Testis (tissue), 3 donors: ENCODE results near the gene COPS2. TPM values are rescaled to one million over a fixed set of nuclear protein-coding genes. Genes with fewer than 3 reads are reported as not detected.

Experiments used
- DNase-seq: peaks from one replicate; pipeline ENCODE4 v3.0.0-alpha.2; 2019
- H3K27ac ChIP-seq, 2 donors: fragments of 200-600 bp; sonication (generic); one replicate each; pipeline ENCODE4 v1.5.1; 2019
- H3K27me3 ChIP-seq: fragments of 200-600 bp; sonication (generic); one replicate; pipeline ENCODE4 v1.5.1; 2019
- H3K36me3 ChIP-seq: fragments of 200-600 bp; sonication (generic); one replicate; pipeline ENCODE4 v1.5.1; 2017; ENCODE audit warnings: low read depth; ENCODE audit errors: missing control alignments
- H3K4me1 ChIP-seq: fragments of 200-600 bp; sonication (generic); one replicate; pipeline ENCODE4 v1.5.1; 2019
- H3K4me3 ChIP-seq, 2 donors: fragments of 200-600 bp; sonication (generic); one replicate each; pipeline ENCODE4 v1.5.1; 2017 to 2019
- H3K9me3 ChIP-seq: fragments of 200-600 bp; sonication (generic); one replicate; pipeline ENCODE4 v1.5.1; 2017
- POLR2A ChIP-seq: fragments of 450-650 bp; IDR thresholded peaks from one replicate; pipeline ENCODE4 v1.6.1; 2017; ENCODE audit warnings: antibody characterized with exemption, mild to moderate bottlenecking, moderate library complexity
- WGBS, 2 donors: methylation state at CpG; one replicate each; pipeline ENCODE4 v1.1.5; 2018; 5-methylcytosine and 5-hydroxymethylcytosine counted together
- intact Hi-C: fragments of 100-400 bp; cut with DNase I; formaldehyde crosslinking; loops from one replicate; pipeline ENCODE4 v1.15.1; 2023; ENCODE audit warnings: low total_unique reads
- polyA plus RNA-seq: library from polyadenylated mRNA; stranded (reverse); fragments of 350-450 nt; fragmentation: Illumina TruSeq; extraction: RNeasy Lipid Tissue Mini Kit (QIAGEN cat#74804); gene quantifications from one replicate; pipeline ENCODE4 v1.2.3, GENCODE V29; 2014; ENCODE audit warnings: low read depth, low replicate concordance; ENCODE audit not compliant: insufficient read depth
- total RNA-seq, 2 donors: library from RNA; depleted of rRNA; stranded (reverse); fragments of >200 nt; gene quantifications; one replicate each; pipeline ENCODE4 v1.2.3, GENCODE V29; 2016
- TF ChIP-seq, protein P1 (sequence below), 3 experiments: fragments of 450-650 bp in 2 of 3; fragments of 200-600 bp in 1 of 3; sonication (generic) in 1 of 3; IDR thresholded peaks; one replicate each; pipeline ENCODE4 v1.5.1; 2016 to 2019; ENCODE audit warnings: antibody characterized with exemption in 3 of 3, mild to moderate bottlenecking in 2 of 3, moderate library complexity in 1 of 3

The COPS2 gene
- total and polyA plus RNA-seq, 3 donors from 2014 or later: 55.4 to 65.0 (median 62.4) TPM

DNA sequence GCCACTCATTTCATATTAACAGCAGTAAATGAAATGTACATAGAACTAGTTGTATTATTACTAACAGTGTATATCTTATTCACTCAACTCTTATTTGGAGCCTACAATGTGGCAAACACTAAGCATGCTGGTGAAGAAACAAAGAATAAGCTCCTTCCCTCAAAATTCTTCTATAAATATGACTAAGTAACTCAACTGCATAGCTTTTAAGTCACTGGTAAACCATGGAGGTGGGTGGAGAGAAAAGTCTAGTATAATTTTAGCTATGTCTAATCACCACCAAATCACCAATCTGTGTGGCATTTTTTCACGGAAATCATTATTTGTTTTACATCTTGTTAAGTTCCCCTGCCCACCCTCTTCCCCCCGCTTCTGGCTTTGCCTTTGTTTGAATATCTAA lies 17.5 kb downstream of the COPS2 start:
- WGBS, 2 donors: 84 to 94% methylated on average over 2 of the region's 2 CpGs
- no peaks in the 10 kb centered on the region for H3K9me3 ChIP-seq
- H3K36me3 ChIP-seq: no peaks in the 10 kb centered on the region
- no peak for DNase-seq
- H3K4me3 ChIP-seq: no peak overlapping the region
- no peak for TF ChIP-seq POLR2A
- TF ChIP-seq, protein P1, sequence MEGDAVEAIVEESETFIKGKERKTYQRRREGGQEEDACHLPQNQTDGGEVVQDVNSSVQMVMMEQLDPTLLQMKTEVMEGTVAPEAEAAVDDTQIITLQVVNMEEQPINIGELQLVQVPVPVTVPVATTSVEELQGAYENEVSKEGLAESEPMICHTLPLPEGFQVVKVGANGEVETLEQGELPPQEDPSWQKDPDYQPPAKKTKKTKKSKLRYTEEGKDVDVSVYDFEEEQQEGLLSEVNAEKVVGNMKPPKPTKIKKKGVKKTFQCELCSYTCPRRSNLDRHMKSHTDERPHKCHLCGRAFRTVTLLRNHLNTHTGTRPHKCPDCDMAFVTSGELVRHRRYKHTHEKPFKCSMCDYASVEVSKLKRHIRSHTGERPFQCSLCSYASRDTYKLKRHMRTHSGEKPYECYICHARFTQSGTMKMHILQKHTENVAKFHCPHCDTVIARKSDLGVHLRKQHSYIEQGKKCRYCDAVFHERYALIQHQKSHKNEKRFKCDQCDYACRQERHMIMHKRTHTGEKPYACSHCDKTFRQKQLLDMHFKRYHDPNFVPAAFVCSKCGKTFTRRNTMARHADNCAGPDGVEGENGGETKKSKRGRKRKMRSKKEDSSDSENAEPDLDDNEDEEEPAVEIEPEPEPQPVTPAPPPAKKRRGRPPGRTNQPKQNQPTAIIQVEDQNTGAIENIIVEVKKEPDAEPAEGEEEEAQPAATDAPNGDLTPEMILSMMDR (IDR thresholded peaks at IDR 0.05): no peak
- intact Hi-C loops: no loop called here
- H3K27me3 ChIP-seq: no peaks in the 10 kb centered on the region
- H3K27ac ChIP-seq: no peak overlapping the region
- H3K4me1 ChIP-seq: no peaks in the 10 kb centered on the region

DNA sequence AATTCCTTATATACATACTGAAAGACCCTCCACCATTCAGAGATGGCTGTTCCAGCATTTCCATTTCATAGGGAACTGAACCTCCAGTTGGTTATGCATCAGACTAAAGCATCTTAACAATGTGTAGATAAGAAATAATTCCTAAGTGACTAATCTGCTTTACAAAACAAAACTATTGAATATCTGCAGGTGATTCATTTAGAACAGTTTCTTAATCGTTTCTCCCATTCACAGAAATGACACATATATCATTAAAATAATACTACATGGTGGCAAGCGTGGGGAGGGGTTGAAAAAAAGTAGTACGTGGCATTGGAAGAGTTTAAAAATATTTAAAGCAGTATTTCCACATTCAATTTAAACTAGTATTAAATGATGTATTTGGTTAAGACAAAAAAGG lies 19.5 kb downstream of the COPS2 start:
- H3K36me3 ChIP-seq: no peaks in the 10 kb centered on the region
- no peaks in the 10 kb centered on the region for H3K4me1 ChIP-seq
- H3K4me3 ChIP-seq: no peak overlapping the region
- TF ChIP-seq POLR2A: no peak
- TF ChIP-seq, protein P1 (IDR thresholded peaks at IDR 0.05): no peak
- no peaks in the 10 kb centered on the region for H3K27me3 ChIP-seq
- intact Hi-C loops: no loop called here
- no peaks in the 10 kb centered on the region for H3K9me3 ChIP-seq
- 84 to 86% methylated on average over 3 of the region's 3 CpGs for WGBS, 2 donors
- DNase-seq: no peak
- no peak overlapping the region for H3K27ac ChIP-seq

DNA sequence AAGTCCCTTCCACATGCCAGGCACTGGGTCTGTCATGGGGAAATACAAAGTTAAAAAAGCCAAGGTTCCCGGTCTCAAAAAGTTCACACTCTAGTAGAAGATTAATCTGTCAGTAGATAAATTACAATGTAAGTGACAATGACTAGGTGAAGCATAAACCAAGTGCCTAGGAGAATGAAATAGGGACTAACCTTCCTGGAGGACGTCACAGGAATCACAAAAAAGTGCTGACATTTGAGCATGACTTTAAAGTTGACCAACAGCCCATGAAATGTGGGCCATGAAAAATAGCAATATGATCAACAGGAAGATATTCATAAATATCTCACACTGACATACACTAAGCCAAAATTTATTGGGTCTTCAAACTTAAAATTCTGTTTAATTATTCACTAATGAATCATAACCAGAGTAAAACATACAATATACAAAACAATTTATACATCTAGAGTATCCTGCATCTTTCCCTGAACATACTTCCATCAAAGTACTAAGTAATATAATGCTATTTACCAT lies 20.0 kb downstream of the COPS2 start:
- no peaks in the 10 kb centered on the region for H3K36me3 ChIP-seq
- no peak overlapping the region for H3K27ac ChIP-seq
- no peaks in the 10 kb centered on the region for H3K4me1 ChIP-seq
- DNase-seq: no peak
- no peak for TF ChIP-seq POLR2A
- TF ChIP-seq, protein P1 (IDR thresholded peaks at IDR 0.05): no peak
- 62 to 66% methylated on average over 2 of the region's 2 CpGs for WGBS, 2 donors
- H3K4me3 ChIP-seq: no peak overlapping the region
- H3K9me3 ChIP-seq: no peaks in the 10 kb centered on the region
- intact Hi-C loops: no loop called here
- no peaks in the 10 kb centered on the region for H3K27me3 ChIP-seq

DNA sequence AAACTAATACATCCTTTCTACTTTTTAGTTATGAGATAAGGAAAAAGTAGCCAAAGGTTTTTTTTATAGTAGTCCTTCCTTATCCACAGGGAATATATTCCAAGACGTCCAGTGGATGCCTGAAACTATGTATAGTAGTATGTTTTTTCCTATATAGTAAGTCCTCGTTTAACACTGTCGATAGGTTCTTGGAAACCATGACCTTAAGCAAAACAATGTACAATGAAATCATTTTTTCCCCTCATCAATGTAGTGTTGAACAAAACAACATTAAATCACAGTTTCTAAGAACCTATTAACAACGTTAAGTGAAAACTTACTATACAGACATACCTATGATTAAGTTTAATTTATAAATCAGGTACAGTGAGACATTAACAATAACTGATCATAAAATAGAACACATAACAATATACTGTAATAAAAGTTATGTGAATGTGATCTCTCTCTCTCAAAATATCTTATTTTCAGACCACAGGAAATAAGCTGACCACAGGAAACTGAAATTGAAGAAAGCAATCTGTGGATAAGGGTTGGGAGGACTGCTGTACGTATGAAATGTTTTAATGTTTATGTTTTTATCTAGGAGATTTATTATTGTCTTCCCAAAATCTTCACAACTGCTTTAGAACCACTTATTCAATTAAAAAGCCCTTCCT lies 20.6 kb downstream of the COPS2 start:
- intact Hi-C loops: no loop called here
- Histone ChIP-seq H3K9me3 (no peaks in the 10 kb centered on the region), H3K27me3 (no peaks in the 10 kb centered on the region), H3K4me3 (no peak overlapping the region), H3K36me3 (no peaks in the 10 kb centered on the region), H3K27ac (no peak overlapping the region), H3K4me1 (no peaks in the 10 kb centered on the region)
- TF ChIP-seq POLR2A: no peak
- TF ChIP-seq, protein P1 (IDR thresholded peaks at IDR 0.05): no peak
- DNase-seq: no peak
- 76 to 77% methylated on average over 5 of the region's 5 CpGs for WGBS, 2 donors

DNA sequence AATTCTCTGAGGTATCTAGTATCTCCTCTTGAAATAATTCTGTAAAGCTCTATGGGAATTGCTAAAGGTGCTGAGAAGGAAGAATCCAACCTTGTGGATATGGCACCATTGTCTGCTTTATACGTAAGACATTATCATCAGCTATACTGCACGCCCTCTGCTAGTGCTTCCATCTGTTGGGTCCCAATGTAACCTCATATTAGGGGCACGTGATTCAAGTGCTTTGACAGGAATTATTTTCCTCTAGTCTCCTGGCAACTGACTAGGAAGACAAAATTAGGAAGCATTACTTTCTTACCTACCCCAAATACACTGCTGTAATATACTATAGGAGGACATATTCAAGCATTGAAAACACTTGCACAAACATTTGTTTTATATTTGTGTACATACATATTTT lies 24.0 kb downstream of the COPS2 start:
- DNase-seq: no peak
- no peak for TF ChIP-seq POLR2A
- TF ChIP-seq, protein P1 (IDR thresholded peaks at IDR 0.05): no peak
- Histone ChIP-seq H3K4me1 (no peaks in the 10 kb centered on the region), H3K36me3 (no peaks in the 10 kb centered on the region), H3K9me3 (no peaks in the 10 kb centered on the region), H3K27me3 (no peaks in the 10 kb centered on the region), H3K4me3 (no peak overlapping the region), H3K27ac (no peak overlapping the region)
- intact Hi-C loops: no loop called here
- WGBS, 2 donors: 80 to 86% methylated on average over 3 of the region's 3 CpGs
